ENCODE results near the gene COL23A1.

COL23A1 gene

DNA sequence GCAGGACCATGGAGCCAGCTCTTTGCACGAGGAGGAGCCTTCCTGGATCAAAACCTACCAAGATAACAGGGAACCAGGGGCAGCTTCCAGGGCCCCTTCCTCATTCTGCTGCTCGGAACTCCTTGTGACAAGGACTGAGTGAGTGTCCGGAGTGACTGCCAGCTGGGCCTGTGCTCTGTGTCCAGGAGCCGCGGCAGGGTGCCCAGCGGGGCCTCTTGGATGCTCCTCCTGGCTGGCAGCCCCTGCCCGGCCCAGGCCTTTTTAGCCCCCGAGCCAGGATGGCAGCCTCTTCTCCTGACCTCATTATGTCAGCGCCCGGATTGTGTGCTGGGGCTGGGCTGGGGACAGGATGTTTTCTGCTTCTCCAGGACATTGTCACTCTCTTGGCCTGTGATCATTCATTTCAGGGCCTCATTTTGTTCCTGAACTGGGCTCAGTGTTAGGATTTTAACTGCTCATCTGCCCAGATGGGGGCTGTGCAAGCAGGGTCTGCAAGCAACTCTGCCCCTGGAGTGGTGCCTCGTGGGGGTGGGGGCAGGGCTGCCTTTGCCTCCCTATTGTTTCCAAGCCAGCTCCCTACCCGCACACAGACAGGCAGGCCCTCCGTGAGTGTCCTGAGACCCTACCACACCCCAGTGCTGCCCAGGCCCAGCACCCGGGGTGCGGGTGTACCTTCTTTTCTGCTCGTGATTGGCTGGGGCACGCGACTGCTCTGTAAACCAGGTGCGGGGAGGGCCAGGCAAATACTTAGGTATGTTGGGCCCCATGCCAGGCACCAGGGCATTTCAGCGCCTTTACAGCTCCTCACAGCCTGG, 161.6 kb downstream of the COL23A1 start:
- Histone ChIP-seq H4K91ac (ENCODE audit: low read depth, low read length, poor library complexity) (peak overlapping the region; percentile 19), H3K9me3 (replicated peaks in 1 of 2; ENCODE audit: control insufficient read depth in 2 of 2, insufficient read depth in 1 of 2, low read depth in 1 of 2, low read length in 2 of 2) (peaks cover 0 to 3% of the 10 kb centered on the region in 2 donors), H2BK5ac (ENCODE audit: low read length) (peak overlapping the region; percentile 69), H2AFZ (ENCODE audit: low read length) (peak overlapping the region; percentile 84), H3K36me3 (replicated peaks in 1 of 2; ENCODE audit: control insufficient read depth in 2 of 2, insufficient read depth in 2 of 2, low read length in 2 of 2) (no peaks in the 10 kb centered on the region), H3K9ac (ENCODE audit: low read depth, low read length, poor library complexity) (peak overlapping the region; percentile 22), H3K4ac (ENCODE audit: low read length) (peak overlapping the region; percentile 43), H3K79me1 (ENCODE audit: low read depth, low read length) (no peaks in the 10 kb centered on the region), H3K27me3 (ENCODE audit: control insufficient read depth in 3 of 3, insufficient read depth in 3 of 3, low read depth in 1 of 3, low read length in 3 of 3) (no peaks in the 10 kb centered on the region), H3K27ac (replicated peaks; ENCODE audit: low read length) (no peak overlapping the region), H3K18ac (ENCODE audit: low read length) (peak overlapping the region; percentile 84), H3K4me2 (ENCODE audit: insufficient read depth, low read length, poor library complexity, severe bottlenecking) (no peak overlapping the region), H2AK5ac (ENCODE audit: low read depth, low read length) (peak overlapping the region; percentile 83), H4K8ac (ENCODE audit: low read depth, low read length) (peak overlapping the region; percentile 54), H2BK12ac (ENCODE audit: low read length) (peak overlapping the region; percentile 87), H2BK120ac (ENCODE audit: low read depth, low read length) (peak overlapping the region; percentile 24), H3K14ac (ENCODE audit: low read length) (peak overlapping the region; percentile 91), H3K23ac (ENCODE audit: low read depth, low read length, poor library complexity) (peak overlapping the region; percentile 49), H2BK15ac (ENCODE audit: low read length) (peak overlapping the region; percentile 77), H3K4me1 (ENCODE audit: control insufficient read depth in 2 of 2, insufficient read depth in 1 of 2, low read depth in 1 of 2, low read length in 2 of 2) (peaks cover 19 to 39% of the 10 kb centered on the region in 2 donors), H3K4me3 (ENCODE audit: low read length in 2 of 2) (no peak overlapping the region)
- no peak for DNase-seq (ENCODE audit: low spot score)
- WGBS, 2 donors (ENCODE audit: extremely low coverage in 2 of 2, insufficient read length in 2 of 2, insufficient replicate concordance in 1 of 2): no CpG with 5 or more reads among the region's 20 CpGs

DNA sequence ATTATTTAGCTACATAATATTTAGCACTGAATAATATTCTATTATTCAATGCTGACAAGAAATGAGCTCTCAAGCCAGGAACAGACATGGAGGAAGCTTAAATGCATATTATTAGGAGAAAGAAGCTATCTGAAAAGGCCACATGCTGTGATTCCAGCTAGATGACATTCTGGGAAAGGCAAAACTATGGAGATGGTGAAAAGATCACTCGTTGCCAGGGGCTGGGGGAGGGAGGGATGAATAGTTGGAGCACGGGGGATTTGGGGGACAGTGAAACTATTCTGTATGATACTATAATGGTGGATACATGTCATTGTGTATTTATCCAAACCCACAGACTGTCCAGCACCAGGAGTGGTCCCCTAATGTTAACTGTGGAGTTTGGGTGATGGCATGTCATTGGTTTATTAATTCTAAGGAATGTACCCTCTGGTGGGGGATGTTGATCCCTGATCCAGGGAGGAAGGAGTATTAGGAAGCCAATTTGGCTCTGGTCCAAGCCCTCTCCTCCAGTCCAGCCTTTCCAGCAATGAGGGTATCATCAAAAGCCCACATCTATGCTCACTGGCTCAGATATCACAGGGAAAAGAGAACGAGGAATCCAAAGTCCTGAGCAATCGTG, 162.5 kb downstream of the COL23A1 start:
- Histone ChIP-seq H2BK120ac (ENCODE audit: low read depth, low read length) (no peak overlapping the region), H3K23ac (ENCODE audit: low read depth, low read length, poor library complexity) (no peak overlapping the region), H3K9me3 (replicated peaks in 1 of 2; ENCODE audit: control insufficient read depth in 2 of 2, insufficient read depth in 1 of 2, low read depth in 1 of 2, low read length in 2 of 2) (peaks cover 0 to 3% of the 10 kb centered on the region in 2 donors), H2BK15ac (ENCODE audit: low read length) (no peak overlapping the region), H2BK12ac (ENCODE audit: low read length) (no peak overlapping the region), H3K4me2 (ENCODE audit: insufficient read depth, low read length, poor library complexity, severe bottlenecking) (no peak overlapping the region), H2BK5ac (ENCODE audit: low read length) (no peak overlapping the region), H3K4me1 (ENCODE audit: control insufficient read depth in 2 of 2, insufficient read depth in 1 of 2, low read depth in 1 of 2, low read length in 2 of 2) (peaks cover 19 to 39% of the 10 kb centered on the region in 2 donors), H2AFZ (ENCODE audit: low read length) (peak overlapping the region; percentile 84), H3K9ac (ENCODE audit: low read depth, low read length, poor library complexity) (no peak overlapping the region), H3K18ac (ENCODE audit: low read length) (peak overlapping the region; percentile 84), H3K27ac (replicated peaks; ENCODE audit: low read length) (no peak overlapping the region), H3K36me3 (replicated peaks in 1 of 2; ENCODE audit: control insufficient read depth in 2 of 2, insufficient read depth in 2 of 2, low read length in 2 of 2) (no peaks in the 10 kb centered on the region), H4K91ac (ENCODE audit: low read depth, low read length, poor library complexity) (no peak overlapping the region), H3K14ac (ENCODE audit: low read length) (no peak overlapping the region), H3K27me3 (ENCODE audit: control insufficient read depth in 3 of 3, insufficient read depth in 3 of 3, low read depth in 1 of 3, low read length in 3 of 3) (no peaks in the 10 kb centered on the region), H4K8ac (ENCODE audit: low read depth, low read length) (no peak overlapping the region), H3K79me1 (ENCODE audit: low read depth, low read length) (no peaks in the 10 kb centered on the region), H2AK5ac (ENCODE audit: low read depth, low read length) (peak overlapping the region; percentile 83), H3K4me3 (ENCODE audit: low read length in 2 of 2) (no peak overlapping the region), H3K4ac (ENCODE audit: low read length) (peak overlapping the region; percentile 29)
- WGBS, 2 donors (ENCODE audit: extremely low coverage in 2 of 2, insufficient read length in 2 of 2, insufficient replicate concordance in 1 of 2): no CpG with 5 or more reads among the region's 4 CpGs
- DNase-seq (ENCODE audit: low spot score): no peak

DNA sequence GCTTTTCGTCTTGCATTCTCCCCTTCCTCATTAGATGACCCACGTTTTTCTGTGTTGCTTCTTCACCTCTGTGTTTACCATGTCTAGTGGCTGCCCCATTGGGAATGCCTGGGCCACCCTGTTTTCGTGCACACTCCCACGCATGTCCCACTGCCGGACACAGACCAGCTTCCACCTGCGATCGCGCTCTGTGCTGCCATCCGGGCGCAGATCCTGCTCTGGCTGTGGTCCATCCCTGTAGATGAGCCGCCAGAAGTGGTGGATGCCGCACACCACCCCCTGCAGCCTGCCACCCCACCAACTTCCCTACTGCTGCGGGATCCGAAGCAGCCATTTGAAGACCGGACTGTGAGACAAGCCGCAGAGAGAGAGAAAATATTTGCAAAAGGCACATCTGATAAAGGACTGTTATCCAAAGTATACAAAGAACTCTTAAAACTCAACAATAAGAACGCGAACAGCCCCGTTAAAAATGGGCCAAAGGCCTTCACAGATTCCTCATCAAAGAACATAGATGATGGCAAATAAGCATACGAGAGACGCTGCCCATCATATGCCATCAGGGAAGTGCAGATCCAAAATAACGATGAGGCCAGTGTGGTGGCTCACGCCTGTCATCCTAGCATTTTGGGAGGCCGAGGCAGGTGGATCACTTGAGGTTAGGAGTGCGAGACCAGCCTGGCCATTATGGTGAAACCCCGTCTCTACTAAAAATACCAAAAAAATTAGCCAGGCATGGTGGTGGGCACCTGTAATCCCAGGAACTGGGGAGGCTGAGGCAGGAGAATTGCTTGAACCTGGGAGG, 163.7 kb downstream of the COL23A1 start:
- Histone ChIP-seq H3K23ac (ENCODE audit: low read depth, low read length, poor library complexity) (no peak overlapping the region), H3K27ac (replicated peaks; ENCODE audit: low read length) (no peak overlapping the region), H2AFZ (ENCODE audit: low read length) (no peak overlapping the region), H2BK5ac (ENCODE audit: low read length) (no peak overlapping the region), H3K4me2 (ENCODE audit: insufficient read depth, low read length, poor library complexity, severe bottlenecking) (no peak overlapping the region), H4K8ac (ENCODE audit: low read depth, low read length) (no peak overlapping the region), H2BK12ac (ENCODE audit: low read length) (no peak overlapping the region), H3K4ac (ENCODE audit: low read length) (no peak overlapping the region), H3K4me1 (ENCODE audit: control insufficient read depth in 2 of 2, insufficient read depth in 1 of 2, low read depth in 1 of 2, low read length in 2 of 2) (peaks cover 28 to 49% of the 10 kb centered on the region in 2 donors), H3K79me1 (ENCODE audit: low read depth, low read length) (no peaks in the 10 kb centered on the region), H2BK120ac (ENCODE audit: low read depth, low read length) (no peak overlapping the region), H3K14ac (ENCODE audit: low read length) (no peak overlapping the region), H2AK5ac (ENCODE audit: low read depth, low read length) (peak overlapping the region; percentile 51), H3K9ac (ENCODE audit: low read depth, low read length, poor library complexity) (no peak overlapping the region), H2BK15ac (ENCODE audit: low read length) (no peak overlapping the region), H3K36me3 (replicated peaks in 1 of 2; ENCODE audit: control insufficient read depth in 2 of 2, insufficient read depth in 2 of 2, low read length in 2 of 2) (no peaks in the 10 kb centered on the region), H3K9me3 (replicated peaks in 1 of 2; ENCODE audit: control insufficient read depth in 2 of 2, insufficient read depth in 1 of 2, low read depth in 1 of 2, low read length in 2 of 2) (peaks cover 0 to 3% of the 10 kb centered on the region in 2 donors), H3K27me3 (ENCODE audit: control insufficient read depth in 3 of 3, insufficient read depth in 3 of 3, low read depth in 1 of 3, low read length in 3 of 3) (no peaks in the 10 kb centered on the region), H4K91ac (ENCODE audit: low read depth, low read length, poor library complexity) (no peak overlapping the region), H3K18ac (ENCODE audit: low read length) (no peak overlapping the region), H3K4me3 (ENCODE audit: low read length in 2 of 2) (no peak overlapping the region)
- WGBS, 2 donors (ENCODE audit: extremely low coverage in 2 of 2, insufficient read length in 2 of 2, insufficient replicate concordance in 1 of 2): no CpG with 5 or more reads among the region's 26 CpGs
- no peak for DNase-seq (ENCODE audit: low spot score)

Measured in neuronal stem cell (in vitro differentiated cells).